ENCODE measurements around the gene FNIP1.

DNA sequence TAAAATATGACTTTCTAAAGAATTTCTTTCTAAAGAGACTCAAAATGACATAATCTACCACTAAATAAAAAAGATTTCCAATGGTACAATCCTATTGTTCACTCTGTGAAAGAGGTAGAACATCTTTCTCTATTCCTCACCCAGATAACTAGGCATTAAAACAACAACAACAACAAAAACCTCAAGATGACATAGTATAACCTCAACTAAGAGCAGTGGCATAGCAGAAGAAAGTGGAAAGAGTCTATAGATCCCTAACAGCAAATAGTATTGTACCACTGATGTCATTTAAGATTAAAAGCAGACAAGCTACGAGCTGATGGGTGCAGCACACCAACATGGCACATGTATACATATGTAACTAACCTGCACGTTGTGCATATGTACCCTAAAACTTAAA is 191.7 kb downstream of the FNIP1 start:
- TF ChIP-seq, protein P1, sequence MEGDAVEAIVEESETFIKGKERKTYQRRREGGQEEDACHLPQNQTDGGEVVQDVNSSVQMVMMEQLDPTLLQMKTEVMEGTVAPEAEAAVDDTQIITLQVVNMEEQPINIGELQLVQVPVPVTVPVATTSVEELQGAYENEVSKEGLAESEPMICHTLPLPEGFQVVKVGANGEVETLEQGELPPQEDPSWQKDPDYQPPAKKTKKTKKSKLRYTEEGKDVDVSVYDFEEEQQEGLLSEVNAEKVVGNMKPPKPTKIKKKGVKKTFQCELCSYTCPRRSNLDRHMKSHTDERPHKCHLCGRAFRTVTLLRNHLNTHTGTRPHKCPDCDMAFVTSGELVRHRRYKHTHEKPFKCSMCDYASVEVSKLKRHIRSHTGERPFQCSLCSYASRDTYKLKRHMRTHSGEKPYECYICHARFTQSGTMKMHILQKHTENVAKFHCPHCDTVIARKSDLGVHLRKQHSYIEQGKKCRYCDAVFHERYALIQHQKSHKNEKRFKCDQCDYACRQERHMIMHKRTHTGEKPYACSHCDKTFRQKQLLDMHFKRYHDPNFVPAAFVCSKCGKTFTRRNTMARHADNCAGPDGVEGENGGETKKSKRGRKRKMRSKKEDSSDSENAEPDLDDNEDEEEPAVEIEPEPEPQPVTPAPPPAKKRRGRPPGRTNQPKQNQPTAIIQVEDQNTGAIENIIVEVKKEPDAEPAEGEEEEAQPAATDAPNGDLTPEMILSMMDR (optimal IDR thresholded peaks at IDR 0.05 in 1 of 3, IDR thresholded peaks at IDR 0.05 in 1 of 3, conservative IDR thresholded peaks at IDR 0.05 in 1 of 3; ENCODE audit: extremely low read depth in 1 of 3, insufficient read depth in 2 of 3, low read length in 3 of 3) = no peak
- TF ChIP-seq EZH2 (IDR thresholded peaks at IDR 0.05; ENCODE audit: low read length) = no peak

All from keratinocyte (primary cell).